HG03095 (cell line): ENCODE data around the gene SPC24.

Experiments used
- ATAC-seq: cut with Tn5 transposase; IDR thresholded peaks from one replicate; pipeline ENCODE4 v1.9.1; 2021; ENCODE audit warnings: moderate library complexity; ENCODE audit not compliant: unreplicated experiment

Gene SPC24

GRCh38 chr19:11155373-11156120 lies at the start of gene SPC24:
Gene SPC24 (minus strand): TSS chr19:11155782. CDS start chr19:11155776, 6 bp downstream.
- ATAC-seq: peak; percentile 94

DNA sequence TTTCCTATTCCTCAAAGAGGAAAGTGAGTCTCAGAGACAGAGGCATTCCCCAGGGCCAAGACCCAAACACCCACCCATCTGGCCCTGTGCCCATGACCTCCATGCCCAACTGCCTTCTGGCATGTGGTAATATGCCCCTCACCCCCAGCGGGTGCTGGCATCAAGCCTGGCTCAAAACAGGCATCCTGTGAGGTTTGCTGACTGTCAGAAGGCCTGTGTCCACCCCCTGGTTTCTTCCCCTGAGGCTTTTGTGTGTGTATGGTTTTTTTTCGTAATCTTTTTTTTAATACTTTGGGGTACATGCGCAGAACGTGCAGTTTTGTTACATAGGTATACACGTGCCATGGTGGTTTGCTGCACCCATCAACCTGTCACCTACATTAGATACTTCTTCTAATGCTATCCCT lies 49.4 kb upstream of the SPC24 start:
- no peak for ATAC-seq

DNA sequence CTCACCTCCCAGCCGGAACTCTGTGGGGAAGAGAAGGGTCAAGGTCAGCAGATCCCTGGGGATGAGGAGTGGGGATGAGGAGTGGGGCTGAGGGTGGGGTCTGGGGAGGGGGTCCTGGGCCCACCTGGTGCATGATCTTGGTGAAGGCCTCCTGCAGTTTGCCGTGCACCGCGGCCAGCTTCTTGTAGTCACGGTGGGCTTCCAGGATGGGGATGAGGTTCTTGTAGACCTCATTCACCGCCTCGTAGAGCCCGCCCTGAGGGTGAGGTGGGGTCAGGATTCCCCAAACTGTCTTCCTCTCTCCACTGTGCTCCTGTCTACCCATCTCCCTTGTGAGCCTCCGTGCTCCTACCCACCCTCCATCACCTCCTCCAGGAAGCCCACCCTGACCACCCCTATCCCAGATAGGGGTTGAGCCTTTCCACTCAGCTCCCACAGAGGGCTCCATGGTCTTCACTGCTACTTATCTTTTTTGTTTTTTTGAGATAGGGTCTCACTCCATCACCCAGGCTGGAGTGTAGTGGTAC lies 48.6 kb upstream of the SPC24 start:
- ATAC-seq: no peak

DNA sequence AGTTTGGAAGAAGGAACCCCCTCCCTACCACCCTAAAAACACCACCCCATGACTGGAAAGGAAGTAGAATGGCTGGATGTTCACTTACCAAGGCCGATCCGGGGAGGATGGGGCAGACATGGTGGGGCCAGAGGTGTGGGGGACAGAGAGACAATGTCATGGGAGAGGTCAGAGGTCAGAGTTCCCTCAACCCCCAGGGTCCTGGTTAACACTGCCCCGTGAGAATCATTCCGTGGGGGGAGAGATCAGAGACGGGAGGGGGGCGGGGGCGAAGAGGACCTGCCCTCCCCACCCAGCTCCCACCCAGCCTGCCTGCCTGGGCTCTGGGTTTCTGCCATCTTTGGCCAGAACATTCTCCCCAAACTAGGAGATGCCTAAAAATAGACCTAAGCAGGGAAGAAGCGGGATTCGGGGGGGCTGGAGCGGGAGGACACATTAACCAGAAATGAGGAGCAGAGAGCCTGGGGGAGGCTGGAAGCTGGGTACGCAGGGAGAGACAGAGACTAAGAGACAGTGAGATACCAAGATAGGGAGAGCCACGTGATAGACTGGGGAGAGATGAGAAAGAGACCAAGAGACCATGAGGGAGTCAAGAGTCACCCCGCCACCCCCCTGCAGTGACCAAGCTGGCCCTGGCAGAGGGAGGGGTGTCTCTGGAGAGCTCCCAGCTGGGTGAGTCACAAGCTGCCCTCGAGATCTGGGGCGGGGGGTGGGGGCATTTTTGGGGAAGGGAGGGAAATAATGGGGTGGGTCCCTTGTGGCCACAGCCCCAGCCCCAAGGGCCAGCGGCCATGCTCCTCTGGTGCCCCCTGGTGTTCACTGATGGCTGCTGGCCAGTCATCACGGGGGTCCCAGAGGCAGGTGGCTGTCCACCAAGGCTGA lies 47.9 kb upstream of the SPC24 start:
- no peak for ATAC-seq

DNA sequence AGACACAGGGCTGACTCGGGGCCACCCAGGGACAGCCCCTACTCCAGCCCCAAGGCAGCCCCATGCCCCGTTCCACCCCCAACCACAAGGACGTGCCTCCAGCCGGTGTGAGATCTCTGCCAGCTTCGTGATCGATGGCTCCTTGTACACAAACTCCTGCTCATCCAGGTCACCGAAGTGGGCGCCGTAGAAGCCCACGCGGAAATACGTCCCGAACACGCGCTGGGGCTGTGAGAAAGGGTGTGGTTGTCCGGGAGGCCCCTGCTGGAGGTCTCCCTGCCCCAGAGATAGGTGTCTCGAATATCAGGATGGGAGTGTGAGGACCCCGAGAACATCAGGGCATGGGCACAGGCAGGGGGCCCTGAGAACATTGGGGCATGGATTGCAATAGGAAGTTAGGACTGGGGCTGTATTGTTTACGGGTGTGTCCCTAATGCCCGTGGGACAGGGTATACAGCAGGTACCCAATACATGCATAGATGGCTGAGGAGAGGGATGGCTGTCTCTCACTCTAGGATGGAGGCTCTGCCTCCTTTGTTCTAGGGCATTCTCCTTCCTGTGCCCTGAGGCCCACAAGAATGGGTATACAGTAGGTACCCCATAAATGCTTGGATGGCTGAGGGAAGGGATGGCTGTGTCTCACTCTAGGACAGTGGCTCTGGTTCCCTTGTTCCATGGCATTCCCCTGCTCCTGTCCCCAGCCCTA lies 47.1 kb upstream of the SPC24 start:
- ATAC-seq: no peak

DNA sequence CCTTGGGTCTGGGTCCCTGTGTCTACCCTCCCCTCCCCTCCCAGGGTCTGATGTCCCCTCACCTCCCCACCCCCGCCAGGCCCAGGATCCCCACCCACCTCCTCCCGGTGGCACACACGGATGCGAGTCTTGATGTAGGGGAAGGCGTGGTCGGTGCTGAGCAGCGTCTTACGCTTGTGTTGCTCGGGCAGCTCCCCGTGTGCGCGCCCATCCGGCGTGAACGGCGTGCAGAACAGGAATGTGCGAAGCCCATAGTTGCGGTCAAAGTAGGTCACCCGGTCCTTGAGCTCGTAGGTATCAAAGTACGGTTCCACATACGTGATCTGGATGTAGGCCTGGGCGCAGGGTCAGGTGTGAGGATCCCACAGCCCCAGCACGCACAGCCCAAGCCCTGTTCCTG lies 46.2 kb upstream of the SPC24 start:
- no peak for ATAC-seq

DNA sequence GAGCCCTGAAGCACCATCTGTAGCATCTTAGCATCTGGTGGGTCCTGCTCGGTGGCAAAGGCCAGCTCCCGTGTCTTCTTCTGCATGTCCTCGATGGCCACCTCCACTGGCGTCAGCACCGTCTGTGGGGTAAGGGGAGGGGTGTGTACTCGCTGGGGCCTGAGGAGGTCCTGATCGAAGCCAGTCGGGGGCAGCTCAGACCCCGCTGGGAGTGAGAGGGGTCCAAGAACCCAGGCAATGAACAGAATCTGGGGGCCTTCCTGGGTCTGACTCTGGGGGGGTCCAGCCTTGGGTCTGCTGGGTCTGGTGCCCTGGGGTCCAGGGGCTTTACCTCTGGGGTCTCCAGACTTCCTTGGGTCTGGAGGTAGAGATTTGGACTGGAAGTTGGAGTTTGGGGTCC lies 45.3 kb upstream of the SPC24 start:
- ATAC-seq: no peak

DNA sequence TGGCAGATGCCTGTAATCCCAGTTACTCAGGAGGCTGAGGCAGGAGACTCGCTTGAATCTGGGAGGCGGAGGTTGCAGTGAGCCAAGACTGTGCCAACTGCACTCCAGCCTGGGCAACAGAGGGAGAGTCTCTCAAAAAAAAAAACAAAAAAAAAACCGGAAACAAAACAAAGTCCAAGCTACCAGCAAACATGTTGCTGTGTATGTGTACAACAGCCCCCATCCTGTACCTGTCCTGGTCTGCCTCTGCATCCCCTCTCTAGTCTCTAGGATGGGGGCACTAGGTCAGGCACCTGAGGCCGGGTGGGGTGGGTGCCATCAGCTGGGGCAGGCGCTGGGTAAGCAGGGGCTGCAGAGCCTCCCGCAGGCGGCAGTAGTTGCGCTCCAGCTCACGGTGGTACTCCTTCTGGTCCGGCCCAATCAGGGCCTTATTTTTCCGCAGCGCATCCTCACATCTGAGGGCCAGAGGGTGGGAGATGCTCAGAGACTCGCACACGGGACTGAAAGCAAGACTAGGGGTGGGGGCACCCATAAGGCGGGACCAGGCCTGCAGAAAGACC lies 44.5 kb upstream of the SPC24 start:
- no peak for ATAC-seq

GRCh38 chr19:11199517-11199916 lies 43.9 kb upstream of the SPC24 start:
- no peak for ATAC-seq

- ATAC-seq: no peak
Observed at GRCh38 chr19:11198769-11199424, 43.3 kb upstream of the SPC24 start.

GRCh38 chr19:11198175-11198534 lies 42.6 kb upstream of the SPC24 start:
- ATAC-seq: no peak

GRCh38 chr19:11197291-11198174 lies 42.0 kb upstream of the SPC24 start, which contains the start of gene KANK2:
Gene KANK2 (minus strand): TSS chr19:11197545. CDS start chr19:11194511, 3,034 bp downstream.
- ATAC-seq: no peak

- ATAC-seq: no peak
Observed at GRCh38 chr19:11196406-11197287, 41.1 kb upstream of the SPC24 start.

GRCh38 chr19:11195681-11196080 lies 40.1 kb upstream of the SPC24 start:
- no peak for ATAC-seq

GRCh38 chr19:11194656-11195558 lies 39.3 kb upstream of the SPC24 start:
- no peak for ATAC-seq

GRCh38 chr19:11194173-11194572 lies 38.6 kb upstream of the SPC24 start:
- ATAC-seq: no peak
